GM19397 (cell line): ENCODE measurements around the gene CHST13.
"Not testable (repeated sequence)": the region's sequence is repeated elsewhere in the genome, so short reads cannot be mapped to it uniquely, and the experiment has no call there.

Experiments
- ATAC-seq: cut with Tn5 transposase; IDR thresholded peaks from one replicate; pipeline ENCODE4 v1.9.1; 2021; ENCODE audit warnings: mild to moderate bottlenecking, moderate library complexity; ENCODE audit not compliant: unreplicated experiment

CHST13 gene

GRCh38 chr3:126525091-126525852 is 1.3 kb downstream of the CHST13 start:
- no peak for ATAC-seq

- no peak for ATAC-seq
These were observed 2.1 kb downstream of the CHST13 start for GRCh38 chr3:126525853-126526667.

DNA sequence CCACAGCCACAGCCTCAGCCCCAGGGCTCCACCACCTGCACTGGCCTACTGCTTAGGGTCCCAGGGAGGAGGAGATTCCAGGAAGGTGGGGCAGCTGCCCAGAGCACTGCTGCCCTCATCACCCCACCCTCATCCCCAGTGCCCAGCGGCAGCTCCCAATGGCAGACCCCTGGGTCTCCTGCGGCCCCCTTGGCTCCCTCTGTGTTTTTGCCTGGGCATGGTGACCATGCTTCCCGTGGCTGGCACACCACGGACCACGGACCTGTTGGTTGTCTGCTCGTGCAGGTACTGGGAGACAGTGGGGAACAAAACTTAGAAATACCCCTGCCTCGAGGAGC is 2.7 kb downstream of the CHST13 start:
- no peak for ATAC-seq

GRCh38 chr3:126527006-126527405 is 3.1 kb downstream of the CHST13 start:
- ATAC-seq = no peak

DNA sequence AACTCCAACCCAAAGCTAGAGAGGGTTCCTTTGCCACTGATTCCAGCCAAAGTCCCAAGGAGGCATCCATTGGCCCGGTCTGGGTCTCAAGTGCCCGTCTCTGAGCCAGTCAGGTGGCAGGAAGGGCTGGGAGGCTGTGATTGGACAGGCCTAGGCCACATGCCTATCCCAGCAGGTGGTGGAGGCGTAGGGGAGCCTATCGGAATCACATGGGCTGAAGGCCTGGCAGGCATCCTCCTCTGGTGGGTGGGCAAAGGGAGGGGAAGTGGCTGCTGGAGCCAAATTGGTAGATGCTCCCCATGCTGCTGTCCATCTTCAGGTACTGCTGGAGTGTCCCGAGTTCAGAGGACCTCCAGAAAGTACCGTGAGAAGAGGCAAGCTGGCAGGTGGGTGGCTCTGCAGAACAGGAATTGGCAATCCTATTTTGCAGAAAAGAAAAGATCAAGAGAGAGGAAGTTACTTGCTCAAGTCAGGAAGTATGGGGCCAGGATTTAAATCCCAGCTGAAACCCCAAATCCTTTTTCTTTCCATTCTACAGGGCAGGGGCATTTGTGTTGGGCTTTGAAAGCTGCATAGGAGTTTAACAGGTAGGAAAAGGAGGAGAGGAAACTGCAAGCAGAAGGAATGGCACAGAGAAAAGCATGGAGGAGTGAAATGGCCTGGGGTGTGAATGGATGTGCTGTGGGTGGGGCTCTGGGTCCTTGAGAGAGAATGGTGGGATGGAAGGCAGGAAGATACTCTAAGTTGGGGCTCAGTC is 3.7 kb downstream of the CHST13 start:
- ATAC-seq = no peak

GRCh38 chr3:126528419-126528799 is 4.5 kb downstream of the CHST13 start:
- ATAC-seq = no peak

GRCh38 chr3:126528800-126529541 is 5.0 kb downstream of the CHST13 start:
- ATAC-seq = no peak

- ATAC-seq = no peak
These were observed 5.7 kb downstream of the CHST13 start for GRCh38 chr3:126529585-126530170.

- no peak for ATAC-seq
These were observed 6.5 kb downstream of the CHST13 start for GRCh38 chr3:126530171-126531050.

- no peak for ATAC-seq
These were observed 7.0 kb downstream of the CHST13 start for GRCh38 chr3:126531051-126531330.

- no peak for ATAC-seq
These were observed 9.6 kb downstream of the CHST13 start for GRCh38 chr3:126533506-126533905.

DNA sequence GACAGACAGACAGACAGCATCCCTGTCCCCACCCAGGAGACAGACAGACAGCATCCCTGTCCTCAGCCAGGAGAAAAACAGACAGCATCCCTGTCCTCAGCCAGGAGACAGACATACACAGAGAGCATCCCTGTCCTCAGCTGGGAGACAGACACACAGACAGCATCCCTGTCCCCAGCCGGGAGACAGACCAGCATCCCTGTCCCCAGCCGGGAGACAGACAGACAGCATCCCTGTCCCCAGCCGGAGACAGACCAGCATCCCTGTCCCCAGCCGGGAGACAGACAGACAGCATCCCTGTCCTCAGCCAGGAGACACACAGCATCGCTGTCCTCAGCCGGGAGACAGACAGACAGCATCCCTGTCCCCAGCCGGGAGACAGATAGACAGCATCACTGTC is 10.8 kb downstream of the CHST13 start:
- ATAC-seq = not testable (repeated sequence)

DNA sequence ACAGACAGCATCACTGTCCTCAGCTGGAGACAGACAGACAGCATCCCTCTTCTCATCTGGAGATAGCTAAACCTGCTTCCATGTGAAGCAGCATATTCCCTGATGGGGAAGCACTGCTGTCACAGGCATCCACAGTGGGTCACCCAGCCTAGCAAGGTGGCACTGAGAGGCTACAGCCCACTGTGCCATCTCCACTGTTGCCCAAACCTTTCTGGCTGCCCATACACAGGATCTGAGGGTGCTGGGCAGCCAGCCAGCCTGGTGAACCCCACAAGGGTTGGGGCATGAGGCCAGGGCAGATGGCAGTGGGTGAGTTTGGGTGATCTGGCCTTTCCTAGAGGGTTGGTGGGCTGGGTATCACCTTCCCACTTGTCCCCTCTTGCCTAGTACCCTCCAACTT is 11.7 kb downstream of the CHST13 start:
- no peak for ATAC-seq

- ATAC-seq = no peak
These were observed 12.2 kb downstream of the CHST13 start for GRCh38 chr3:126536126-126536525.

- ATAC-seq = no peak
These were observed 13.3 kb downstream of the CHST13 start for GRCh38 chr3:126537116-126537729.

DNA sequence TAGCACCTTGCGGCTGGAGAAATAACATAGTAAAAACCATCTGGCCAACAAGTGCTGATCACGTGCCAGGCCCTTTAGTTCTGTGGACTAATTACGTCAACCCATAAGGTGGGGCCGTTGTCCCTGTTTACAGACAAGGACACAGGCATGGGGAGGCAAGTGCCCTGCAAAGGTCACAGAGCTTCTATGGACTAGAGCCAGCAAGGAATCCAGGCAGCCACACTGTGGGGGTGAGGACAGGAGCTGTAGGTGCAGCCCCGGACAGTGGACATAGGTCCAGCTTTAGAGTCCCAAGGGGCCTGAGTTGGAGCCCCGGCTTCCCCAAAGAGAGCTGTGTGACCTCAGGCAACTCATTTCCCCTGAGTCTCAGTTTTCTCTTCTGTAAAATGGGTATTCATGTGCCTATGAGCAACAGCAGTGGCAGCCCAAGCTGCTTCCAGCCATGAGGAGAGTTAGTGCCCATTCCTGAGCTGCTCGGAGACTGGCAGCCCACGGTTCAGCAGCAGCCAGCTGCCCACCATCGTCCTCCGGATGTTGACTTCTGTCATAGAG is 13.9 kb downstream of the CHST13 start:
- no peak for ATAC-seq

- no peak for ATAC-seq
These were observed 14.4 kb downstream of the CHST13 start for GRCh38 chr3:126538316-126538715.

DNA sequence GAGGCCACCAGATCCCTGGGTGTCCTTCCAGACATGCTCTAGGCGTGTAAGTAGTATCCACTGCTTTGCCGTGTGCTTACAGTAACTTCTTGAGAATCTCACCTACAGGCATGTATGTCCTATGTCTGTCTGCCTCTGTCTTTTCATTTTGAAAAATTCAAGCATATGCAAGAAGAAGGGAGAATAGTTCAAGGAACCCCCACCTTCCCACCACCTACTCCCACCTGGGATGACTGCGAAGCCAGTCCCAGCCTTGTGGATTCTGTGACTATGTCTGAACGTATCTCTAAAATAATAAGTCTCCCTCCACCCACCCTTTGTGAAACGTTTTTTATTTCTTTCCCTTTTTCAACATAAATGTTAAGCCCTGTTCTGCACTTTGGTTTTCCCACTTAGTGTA is 15.0 kb downstream of the CHST13 start:
- ATAC-seq = no peak

DNA sequence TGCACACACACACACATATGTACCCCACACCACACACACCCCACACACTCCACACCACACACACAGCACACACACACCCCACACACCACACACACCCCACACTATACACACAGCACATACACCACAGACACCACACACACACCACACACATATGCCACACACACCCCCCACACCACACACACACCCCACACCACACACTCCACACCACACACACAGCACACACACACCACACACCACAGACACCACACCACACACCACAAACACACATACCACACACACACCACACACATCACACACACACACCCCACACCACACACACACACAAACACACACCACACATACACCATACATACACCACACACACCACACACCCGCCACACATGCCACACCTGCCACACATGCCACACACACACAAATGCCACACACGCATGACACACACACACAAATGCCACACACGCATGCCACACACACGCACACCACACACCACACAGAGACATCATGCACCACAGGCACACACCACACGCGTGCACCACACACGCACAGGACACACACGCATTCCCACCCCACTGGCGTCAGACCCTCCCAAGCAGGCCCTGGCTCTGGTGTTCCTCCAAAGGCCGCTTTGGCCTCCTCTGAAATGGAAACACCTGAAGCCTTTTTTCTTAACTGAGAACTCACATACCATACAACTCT is 15.7 kb downstream of the CHST13 start:
- ATAC-seq = no peak
